ENCODE data around the gene LUC7L3. TPM values are rescaled to one million over a fixed set of nuclear protein-coding genes. Genes with fewer than 3 reads are reported as not detected.

LUC7L3 gene
- total and polyA plus RNA-seq, 10 of the 15 experiments (the other 5 are each of a cell fraction or from before 2014, with no cell fraction given) = 51.3 to 176 (median 149) TPM

DNA sequence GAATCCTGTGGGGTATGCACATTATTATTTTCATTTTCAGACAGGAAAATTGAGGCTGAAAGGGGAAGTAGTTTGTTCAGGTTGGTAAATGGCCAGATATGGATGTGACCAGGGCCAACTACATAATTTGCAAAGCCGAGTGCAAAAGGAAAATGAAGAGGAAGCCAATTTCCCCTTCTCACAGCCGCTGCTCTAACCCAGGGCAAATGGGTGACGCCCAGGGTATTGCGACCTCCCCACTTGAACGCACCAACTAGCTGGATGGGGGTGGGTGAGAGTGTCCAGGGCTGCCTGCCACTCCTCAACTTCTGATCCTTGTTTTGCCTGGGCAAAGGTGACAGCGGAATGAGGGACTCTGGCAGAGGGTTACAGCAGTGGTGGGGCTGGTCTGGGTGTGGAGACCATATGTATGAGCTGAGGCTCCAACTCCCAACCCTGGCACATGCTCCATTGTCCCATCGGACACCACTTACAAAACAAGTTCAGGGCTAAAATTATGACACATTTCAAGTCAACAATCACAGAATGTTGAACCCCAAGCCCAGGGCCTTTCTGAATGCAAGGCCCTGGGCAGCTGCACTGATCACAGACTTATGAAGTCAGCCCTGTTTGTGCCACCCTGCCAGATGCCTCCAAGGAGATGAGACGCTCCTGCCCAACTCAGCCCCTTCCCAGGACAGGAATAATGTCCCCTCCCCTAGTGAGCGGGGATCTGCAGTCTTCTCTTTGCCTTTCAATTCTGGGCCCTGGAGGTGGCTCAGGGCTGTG lies 46.2 kb downstream of the LUC7L3 start (continued):
- TF ChIP-seq, protein P1, sequence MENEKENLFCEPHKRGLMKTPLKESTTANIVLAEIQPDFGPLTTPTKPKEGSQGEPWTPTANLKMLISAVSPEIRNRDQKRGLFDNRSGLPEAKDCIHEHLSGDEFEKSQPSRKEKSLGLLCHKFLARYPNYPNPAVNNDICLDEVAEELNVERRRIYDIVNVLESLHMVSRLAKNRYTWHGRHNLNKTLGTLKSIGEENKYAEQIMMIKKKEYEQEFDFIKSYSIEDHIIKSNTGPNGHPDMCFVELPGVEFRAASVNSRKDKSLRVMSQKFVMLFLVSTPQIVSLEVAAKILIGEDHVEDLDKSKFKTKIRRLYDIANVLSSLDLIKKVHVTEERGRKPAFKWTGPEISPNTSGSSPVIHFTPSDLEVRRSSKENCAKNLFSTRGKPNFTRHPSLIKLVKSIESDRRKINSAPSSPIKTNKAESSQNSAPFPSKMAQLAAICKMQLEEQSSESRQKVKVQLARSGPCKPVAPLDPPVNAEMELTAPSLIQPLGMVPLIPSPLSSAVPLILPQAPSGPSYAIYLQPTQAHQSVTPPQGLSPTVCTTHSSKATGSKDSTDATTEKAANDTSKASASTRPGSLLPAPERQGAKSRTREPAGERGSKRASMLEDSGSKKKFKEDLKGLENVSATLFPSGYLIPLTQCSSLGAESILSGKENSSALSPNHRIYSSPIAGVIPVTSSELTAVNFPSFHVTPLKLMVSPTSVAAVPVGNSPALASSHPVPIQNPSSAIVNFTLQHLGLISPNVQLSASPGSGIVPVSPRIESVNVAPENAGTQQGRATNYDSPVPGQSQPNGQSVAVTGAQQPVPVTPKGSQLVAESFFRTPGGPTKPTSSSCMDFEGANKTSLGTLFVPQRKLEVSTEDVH (IDR thresholded peaks at IDR 0.05; ENCODE audit: low read depth, partially characterized antibody) = no peak
- TF ChIP-seq RAD21 (IDR thresholded peaks at IDR 0.05; ENCODE audit: insufficient read depth, low read depth, low read length) (no peak), ZNF274 (IDR thresholded peaks at IDR 0.05; ENCODE audit: insufficient read depth, insufficient read length) (no peak), RCOR1 (conservative IDR thresholded peaks at IDR 0.05; ENCODE audit: low read depth, low read length) (no peak), BCL11A (IDR thresholded peaks at IDR 0.05; ENCODE audit: low read depth, low read length) (no peak), ZNF207 (IDR thresholded peaks at IDR 0.05; ENCODE audit: borderline replicate concordance) (no peak), EED (IDR thresholded peaks at IDR 0.05; ENCODE audit: low read depth) (0 out of 2 replicates have a peak, but pooled peaks have one; percentile 34), JUND (IDR thresholded peaks at IDR 0.05; ENCODE audit: low read depth, low read length) (no peak), SRF (IDR thresholded peaks at IDR 0.05; ENCODE audit: low read depth in 2 of 2, low read length in 2 of 2) (0 out of 4 replicates have a peak, but pooled peaks of 1 of the 2 experiments have one; percentile 42), LARP7 (IDR thresholded peaks at IDR 0.05) (0 out of 2 replicates have a peak, but pooled peaks have one; percentile 42), SMAD1 (IDR thresholded peaks at IDR 0.05; ENCODE audit: low read depth, partially characterized antibody) (no peak)
- TF ChIP-seq, protein P2, sequence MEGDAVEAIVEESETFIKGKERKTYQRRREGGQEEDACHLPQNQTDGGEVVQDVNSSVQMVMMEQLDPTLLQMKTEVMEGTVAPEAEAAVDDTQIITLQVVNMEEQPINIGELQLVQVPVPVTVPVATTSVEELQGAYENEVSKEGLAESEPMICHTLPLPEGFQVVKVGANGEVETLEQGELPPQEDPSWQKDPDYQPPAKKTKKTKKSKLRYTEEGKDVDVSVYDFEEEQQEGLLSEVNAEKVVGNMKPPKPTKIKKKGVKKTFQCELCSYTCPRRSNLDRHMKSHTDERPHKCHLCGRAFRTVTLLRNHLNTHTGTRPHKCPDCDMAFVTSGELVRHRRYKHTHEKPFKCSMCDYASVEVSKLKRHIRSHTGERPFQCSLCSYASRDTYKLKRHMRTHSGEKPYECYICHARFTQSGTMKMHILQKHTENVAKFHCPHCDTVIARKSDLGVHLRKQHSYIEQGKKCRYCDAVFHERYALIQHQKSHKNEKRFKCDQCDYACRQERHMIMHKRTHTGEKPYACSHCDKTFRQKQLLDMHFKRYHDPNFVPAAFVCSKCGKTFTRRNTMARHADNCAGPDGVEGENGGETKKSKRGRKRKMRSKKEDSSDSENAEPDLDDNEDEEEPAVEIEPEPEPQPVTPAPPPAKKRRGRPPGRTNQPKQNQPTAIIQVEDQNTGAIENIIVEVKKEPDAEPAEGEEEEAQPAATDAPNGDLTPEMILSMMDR (IDR thresholded peaks at IDR 0.05 in 2 of 3, conservative IDR thresholded peaks at IDR 0.05 in 1 of 3; ENCODE audit: control insufficient read depth in 2 of 3, extremely low read depth in 1 of 3, insufficient read depth in 1 of 3, low read depth in 3 of 3, low read length in 3 of 3) = no peak
- TF ChIP-seq, protein P3, sequence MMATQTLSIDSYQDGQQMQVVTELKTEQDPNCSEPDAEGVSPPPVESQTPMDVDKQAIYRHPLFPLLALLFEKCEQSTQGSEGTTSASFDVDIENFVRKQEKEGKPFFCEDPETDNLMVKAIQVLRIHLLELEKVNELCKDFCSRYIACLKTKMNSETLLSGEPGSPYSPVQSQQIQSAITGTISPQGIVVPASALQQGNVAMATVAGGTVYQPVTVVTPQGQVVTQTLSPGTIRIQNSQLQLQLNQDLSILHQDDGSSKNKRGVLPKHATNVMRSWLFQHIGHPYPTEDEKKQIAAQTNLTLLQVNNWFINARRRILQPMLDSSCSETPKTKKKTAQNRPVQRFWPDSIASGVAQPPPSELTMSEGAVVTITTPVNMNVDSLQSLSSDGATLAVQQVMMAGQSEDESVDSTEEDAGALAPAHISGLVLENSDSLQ (IDR thresholded peaks at IDR 0.05) = no peak
- TF ChIP-seq, protein P4, sequence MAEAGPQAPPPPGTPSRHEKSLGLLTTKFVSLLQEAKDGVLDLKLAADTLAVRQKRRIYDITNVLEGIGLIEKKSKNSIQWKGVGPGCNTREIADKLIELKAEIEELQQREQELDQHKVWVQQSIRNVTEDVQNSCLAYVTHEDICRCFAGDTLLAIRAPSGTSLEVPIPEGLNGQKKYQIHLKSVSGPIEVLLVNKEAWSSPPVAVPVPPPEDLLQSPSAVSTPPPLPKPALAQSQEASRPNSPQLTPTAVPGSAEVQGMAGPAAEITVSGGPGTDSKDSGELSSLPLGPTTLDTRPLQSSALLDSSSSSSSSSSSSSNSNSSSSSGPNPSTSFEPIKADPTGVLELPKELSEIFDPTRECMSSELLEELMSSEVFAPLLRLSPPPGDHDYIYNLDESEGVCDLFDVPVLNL (IDR thresholded peaks at IDR 0.05; ENCODE audit: low read depth, low read length) = no peak

Measured in GM12878 (cell line).